GM12878 (cell line): Measurements from ENCODE around the gene TREH.

Source experiments
- BHLHE40 ChIP-seq, 2 experiments: fragments of 450-650 bp in 1 of 2; IDR thresholded peaks; 2 replicates each; pipeline ENCODE4 v1.6.1; 2011 to 2017; ENCODE audit warnings: low read depth in 2 of 2, borderline replicate concordance in 1 of 2, improper control_type of control experiment in 1 of 2, low read length in 1 of 2, mild to moderate bottlenecking in 1 of 2
- EP300 ChIP-seq, 2 experiments: fragments of 150-350 bp in 1 of 2; IDR thresholded peaks; 2 replicates each; pipeline ENCODE4 v1.6.1; 2011 to 2012; ENCODE audit warnings: low read depth in 2 of 2, low read length in 2 of 2, borderline replicate concordance in 1 of 2, improper control_type of control experiment in 1 of 2, inconsistent platforms in 1 of 2; ENCODE audit not compliant: control insufficient read depth in 1 of 2
- EZH2 ChIP-seq: IDR thresholded peaks from 2 replicates; pipeline ENCODE4 v1.6.1; 2012; ENCODE audit warnings: low read depth, mild to moderate bottlenecking, control low read depth, inconsistent platforms, low read length, borderline replicate concordance; ENCODE audit not compliant: control insufficient read depth
- KDM1A ChIP-seq: fragments of 200-600 bp; sonication (generic); IDR thresholded peaks from 2 replicates; pipeline ENCODE4 v1.6.1; 2016; ENCODE audit warnings: borderline replicate concordance
- POLR2AphosphoS5 ChIP-seq: IDR thresholded peaks from 2 replicates; pipeline ENCODE4 v1.6.1; 2011; ENCODE audit warnings: mild to moderate bottlenecking, low read length, inconsistent platforms
- RAD21 ChIP-seq: IDR thresholded peaks from 2 replicates; pipeline ENCODE4 v1.6.1; 2011; ENCODE audit warnings: mild to moderate bottlenecking, low read depth, low read length, moderate library complexity; ENCODE audit not compliant: insufficient read depth
- RELA ChIP-seq: fragments of 450-650 bp; IDR thresholded peaks from 2 replicates; pipeline ENCODE4 v1.8.0; 2014; ENCODE audit warnings: borderline replicate concordance; ENCODE audit not compliant: partially characterized antibody
- TBL1XR1 ChIP-seq: IDR thresholded peaks from 2 replicates; pipeline ENCODE4 v1.6.1; 2012; ENCODE audit warnings: low read depth, low read length, improper control_type of control experiment
- ZSCAN29 ChIP-seq: fragments of 450-650 bp; IDR thresholded peaks from 2 replicates; pipeline ENCODE4 v1.6.1; 2017; ENCODE audit warnings: mild to moderate bottlenecking, moderate library complexity
- TF ChIP-seq, protein P1 (sequence below): fragments of 450-650 bp; IDR thresholded peaks from 2 replicates; pipeline ENCODE4 v1.6.1; 2018; ENCODE audit warnings: borderline replicate concordance, mild to moderate bottlenecking; ENCODE audit not compliant: partially characterized antibody
- TF ChIP-seq, protein P2 (sequence below), 3 experiments: IDR thresholded peaks in 2 of 3; conservative IDR thresholded peaks in 1 of 3; 2 replicates each; pipeline ENCODE4 v1.5.1; 2011; ENCODE audit warnings: low read depth in 3 of 3, low read length in 3 of 3, mild to moderate bottlenecking in 3 of 3, control low read depth in 2 of 3, moderate library complexity in 2 of 3, inconsistent platforms in 1 of 3, mixed read lengths in 1 of 3; ENCODE audit not compliant: control insufficient read depth in 2 of 3, insufficient read depth in 1 of 3; ENCODE audit errors: extremely low read depth in 1 of 3
- TF ChIP-seq, protein P3 (sequence below): fragments of 450-650 bp; IDR thresholded peaks from 2 replicates; pipeline ENCODE4 v1.6.1; 2016; ENCODE audit warnings: mild to moderate bottlenecking
- TF ChIP-seq, protein P4 (sequence below): IDR thresholded peaks from 2 replicates; pipeline ENCODE4 v1.6.1; 2012; ENCODE audit warnings: low read depth, low read length, improper control_type of control experiment
- TF ChIP-seq, protein P5 (sequence below): IDR thresholded peaks from 2 replicates; pipeline ENCODE4 v1.6.1; 2011; ENCODE audit warnings: low read depth, low read length, improper control_type of control experiment, borderline replicate concordance

DNA sequence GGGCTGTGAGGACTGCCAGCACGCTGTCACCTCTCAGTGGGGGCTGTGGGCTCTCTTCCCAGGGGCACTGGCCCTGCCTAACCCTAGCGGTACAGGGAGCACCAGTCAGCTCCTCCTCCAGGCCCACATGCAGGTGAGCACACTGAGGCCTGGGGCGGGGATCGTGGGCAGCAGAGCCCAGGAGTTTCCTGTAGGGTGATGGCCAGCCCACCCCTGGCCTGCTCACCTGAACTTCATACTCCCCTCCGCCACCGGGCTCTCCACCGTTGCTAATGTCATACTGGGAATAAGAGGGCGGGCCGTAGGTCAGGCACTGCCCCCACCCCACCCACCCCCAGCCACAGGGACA is 10.0 kb upstream of the TREH start:
- TF ChIP-seq RELA = no peak
- TF ChIP-seq, protein P1, sequence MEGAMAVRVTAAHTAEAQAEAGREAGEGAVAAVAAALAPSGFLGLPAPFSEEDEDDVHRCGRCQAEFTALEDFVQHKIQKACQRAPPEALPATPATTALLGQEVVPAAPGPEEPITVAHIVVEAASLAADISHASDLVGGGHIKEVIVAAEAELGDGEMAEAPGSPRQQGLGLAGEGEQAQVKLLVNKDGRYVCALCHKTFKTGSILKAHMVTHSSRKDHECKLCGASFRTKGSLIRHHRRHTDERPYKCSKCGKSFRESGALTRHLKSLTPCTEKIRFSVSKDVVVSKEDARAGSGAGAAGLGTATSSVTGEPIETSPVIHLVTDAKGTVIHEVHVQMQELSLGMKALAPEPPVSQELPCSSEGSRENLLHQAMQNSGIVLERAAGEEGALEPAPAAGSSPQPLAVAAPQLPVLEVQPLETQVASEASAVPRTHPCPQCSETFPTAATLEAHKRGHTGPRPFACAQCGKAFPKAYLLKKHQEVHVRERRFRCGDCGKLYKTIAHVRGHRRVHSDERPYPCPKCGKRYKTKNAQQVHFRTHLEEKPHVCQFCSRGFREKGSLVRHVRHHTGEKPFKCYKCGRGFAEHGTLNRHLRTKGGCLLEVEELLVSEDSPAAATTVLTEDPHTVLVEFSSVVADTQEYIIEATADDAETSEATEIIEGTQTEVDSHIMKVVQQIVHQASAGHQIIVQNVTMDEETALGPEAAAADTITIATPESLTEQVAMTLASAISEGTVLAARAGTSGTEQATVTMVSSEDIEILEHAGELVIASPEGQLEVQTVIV = no peak
- no peak for TF ChIP-seq EZH2
- TF ChIP-seq, protein P2, sequence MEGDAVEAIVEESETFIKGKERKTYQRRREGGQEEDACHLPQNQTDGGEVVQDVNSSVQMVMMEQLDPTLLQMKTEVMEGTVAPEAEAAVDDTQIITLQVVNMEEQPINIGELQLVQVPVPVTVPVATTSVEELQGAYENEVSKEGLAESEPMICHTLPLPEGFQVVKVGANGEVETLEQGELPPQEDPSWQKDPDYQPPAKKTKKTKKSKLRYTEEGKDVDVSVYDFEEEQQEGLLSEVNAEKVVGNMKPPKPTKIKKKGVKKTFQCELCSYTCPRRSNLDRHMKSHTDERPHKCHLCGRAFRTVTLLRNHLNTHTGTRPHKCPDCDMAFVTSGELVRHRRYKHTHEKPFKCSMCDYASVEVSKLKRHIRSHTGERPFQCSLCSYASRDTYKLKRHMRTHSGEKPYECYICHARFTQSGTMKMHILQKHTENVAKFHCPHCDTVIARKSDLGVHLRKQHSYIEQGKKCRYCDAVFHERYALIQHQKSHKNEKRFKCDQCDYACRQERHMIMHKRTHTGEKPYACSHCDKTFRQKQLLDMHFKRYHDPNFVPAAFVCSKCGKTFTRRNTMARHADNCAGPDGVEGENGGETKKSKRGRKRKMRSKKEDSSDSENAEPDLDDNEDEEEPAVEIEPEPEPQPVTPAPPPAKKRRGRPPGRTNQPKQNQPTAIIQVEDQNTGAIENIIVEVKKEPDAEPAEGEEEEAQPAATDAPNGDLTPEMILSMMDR (IDR thresholded peaks at IDR 0.05 in 2 of 3, conservative IDR thresholded peaks at IDR 0.05 in 1 of 3; ENCODE audit: control insufficient read depth in 2 of 3, extremely low read depth in 1 of 3, insufficient read depth in 1 of 3, low read depth in 3 of 3, low read length in 3 of 3) = no peak
- TF ChIP-seq POLR2AphosphoS5 = no peak
- TF ChIP-seq KDM1A = no peak
- TF ChIP-seq, protein P3, sequence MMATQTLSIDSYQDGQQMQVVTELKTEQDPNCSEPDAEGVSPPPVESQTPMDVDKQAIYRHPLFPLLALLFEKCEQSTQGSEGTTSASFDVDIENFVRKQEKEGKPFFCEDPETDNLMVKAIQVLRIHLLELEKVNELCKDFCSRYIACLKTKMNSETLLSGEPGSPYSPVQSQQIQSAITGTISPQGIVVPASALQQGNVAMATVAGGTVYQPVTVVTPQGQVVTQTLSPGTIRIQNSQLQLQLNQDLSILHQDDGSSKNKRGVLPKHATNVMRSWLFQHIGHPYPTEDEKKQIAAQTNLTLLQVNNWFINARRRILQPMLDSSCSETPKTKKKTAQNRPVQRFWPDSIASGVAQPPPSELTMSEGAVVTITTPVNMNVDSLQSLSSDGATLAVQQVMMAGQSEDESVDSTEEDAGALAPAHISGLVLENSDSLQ = no peak
- TF ChIP-seq EP300 (IDR thresholded peaks at IDR 0.05; ENCODE audit: borderline replicate concordance in 1 of 2, control insufficient read depth in 1 of 2, low read depth in 2 of 2, low read length in 2 of 2) = no peak
- no peak for TF ChIP-seq ZSCAN29
- TF ChIP-seq BHLHE40 (IDR thresholded peaks at IDR 0.05; ENCODE audit: borderline replicate concordance in 1 of 2, low read depth in 2 of 2, low read length in 1 of 2) = no peak
- TF ChIP-seq, protein P4, sequence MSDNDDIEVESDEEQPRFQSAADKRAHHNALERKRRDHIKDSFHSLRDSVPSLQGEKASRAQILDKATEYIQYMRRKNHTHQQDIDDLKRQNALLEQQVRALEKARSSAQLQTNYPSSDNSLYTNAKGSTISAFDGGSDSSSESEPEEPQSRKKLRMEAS = no peak
- no peak for TF ChIP-seq RAD21
- TF ChIP-seq, protein P5, sequence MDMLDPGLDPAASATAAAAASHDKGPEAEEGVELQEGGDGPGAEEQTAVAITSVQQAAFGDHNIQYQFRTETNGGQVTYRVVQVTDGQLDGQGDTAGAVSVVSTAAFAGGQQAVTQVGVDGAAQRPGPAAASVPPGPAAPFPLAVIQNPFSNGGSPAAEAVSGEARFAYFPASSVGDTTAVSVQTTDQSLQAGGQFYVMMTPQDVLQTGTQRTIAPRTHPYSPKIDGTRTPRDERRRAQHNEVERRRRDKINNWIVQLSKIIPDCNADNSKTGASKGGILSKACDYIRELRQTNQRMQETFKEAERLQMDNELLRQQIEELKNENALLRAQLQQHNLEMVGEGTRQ = no peak
- TF ChIP-seq TBL1XR1 = no peak
